GM21423 (cell line): ENCODE data around the gene ITGB6.
A peak's percentile ranks its signal among the peaks of the same experiment; 100 is the strongest.

Source experiments
- ATAC-seq: cut with Tn5 transposase; IDR thresholded peaks from one replicate; pipeline ENCODE4 v1.9.1; 2021; ENCODE audit warnings: mild to moderate bottlenecking, moderate library complexity; ENCODE audit not compliant: unreplicated experiment

The ITGB6 gene

GRCh38 chr2:160222546-160223283 lies 22.6 kb upstream of the ITGB6 start:
- no peak for ATAC-seq

- ATAC-seq: no peak
Observed at GRCh38 chr2:160221391-160222276, 21.6 kb upstream of the ITGB6 start.

GRCh38 chr2:160220545-160221009 lies 20.5 kb upstream of the ITGB6 start:
- ATAC-seq: no peak

GRCh38 chr2:160220026-160220425 lies 20.0 kb upstream of the ITGB6 start:
- ATAC-seq: no peak

- ATAC-seq: no peak
Observed at GRCh38 chr2:160214461-160215445, 14.7 kb upstream of the ITGB6 start.

GRCh38 chr2:160213511-160213910 lies 13.4 kb upstream of the ITGB6 start:
- no peak for ATAC-seq

GRCh38 chr2:160210599-160211138 lies 10.6 kb upstream of the ITGB6 start:
- ATAC-seq: peak; percentile 91

GRCh38 chr2:160209516-160209856 lies 9.4 kb upstream of the ITGB6 start:
- no peak for ATAC-seq

- no peak for ATAC-seq
Observed at GRCh38 chr2:160208655-160209515, 8.8 kb upstream of the ITGB6 start.

- ATAC-seq: no peak
Observed at GRCh38 chr2:160207804-160208654, 8.0 kb upstream of the ITGB6 start.

- no peak for ATAC-seq
Observed at GRCh38 chr2:160207271-160207670, 7.2 kb upstream of the ITGB6 start.

GRCh38 chr2:160206436-160206835 lies 6.4 kb upstream of the ITGB6 start:
- no peak for ATAC-seq

GRCh38 chr2:160205505-160205904 lies 5.4 kb upstream of the ITGB6 start:
- no peak for ATAC-seq

- ATAC-seq: no peak
Observed at GRCh38 chr2:160203422-160203821, 3.4 kb upstream of the ITGB6 start.

- ATAC-seq: no peak
Observed at GRCh38 chr2:160203007-160203406, 2.9 kb upstream of the ITGB6 start.

- no peak for ATAC-seq
Observed at GRCh38 chr2:160201849-160202539, 1.9 kb upstream of the ITGB6 start.

GRCh38 chr2:160200921-160201320 lies 849 bp upstream of the ITGB6 start:
- no peak for ATAC-seq

GRCh38 chr2:160199053-160199452 lies 1.0 kb downstream of the ITGB6 start:
- ATAC-seq: no peak
